GM21619 (cell line): ENCODE results near the gene PRLH.

ENCODE experiments used
- ATAC-seq: cut with Tn5 transposase; IDR thresholded peaks from one replicate; pipeline ENCODE4 v1.9.1; 2021; ENCODE audit not compliant: unreplicated experiment

Gene PRLH

DNA sequence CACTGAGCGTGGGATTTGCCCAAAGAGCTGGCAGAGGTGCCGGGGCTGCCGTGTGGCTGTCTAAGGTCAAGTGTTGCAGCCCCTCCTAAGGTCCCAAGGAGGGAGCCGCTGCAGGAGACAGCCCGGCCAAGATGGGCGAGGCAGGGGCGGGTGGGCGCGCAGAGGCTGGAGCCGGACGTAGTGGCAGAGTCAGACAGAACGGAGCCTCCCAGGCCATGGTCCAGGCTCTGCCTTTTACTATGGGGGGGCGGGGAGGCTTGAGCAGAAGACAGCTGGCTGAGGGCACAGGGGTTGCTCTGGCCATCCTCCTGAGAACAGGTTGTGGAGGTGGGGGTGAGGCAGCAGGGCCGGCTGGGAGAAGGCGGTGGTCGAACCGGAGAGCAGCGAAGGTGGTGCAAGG lies 27.5 kb upstream of the PRLH start:
- no peak for ATAC-seq

DNA sequence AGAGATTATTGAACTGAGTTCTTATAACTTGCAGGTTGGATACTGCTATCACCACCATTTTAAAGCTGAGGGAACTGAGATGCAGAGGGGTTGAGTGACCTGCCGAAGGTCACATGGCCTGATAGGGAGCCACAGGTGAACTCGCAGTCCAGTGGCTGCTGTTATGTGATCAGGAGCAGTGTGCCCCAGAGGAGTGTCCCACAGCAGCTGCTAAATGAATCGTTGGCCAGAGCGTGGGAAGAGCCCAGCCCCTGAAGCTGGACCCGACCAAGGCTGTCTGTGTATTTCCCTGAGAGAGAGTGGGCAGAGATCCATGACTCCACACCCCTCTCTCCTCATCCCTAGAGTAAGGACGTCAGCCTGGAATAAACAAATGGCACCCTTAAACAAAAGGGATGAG lies 26.7 kb upstream of the PRLH start:
- no peak for ATAC-seq

DNA sequence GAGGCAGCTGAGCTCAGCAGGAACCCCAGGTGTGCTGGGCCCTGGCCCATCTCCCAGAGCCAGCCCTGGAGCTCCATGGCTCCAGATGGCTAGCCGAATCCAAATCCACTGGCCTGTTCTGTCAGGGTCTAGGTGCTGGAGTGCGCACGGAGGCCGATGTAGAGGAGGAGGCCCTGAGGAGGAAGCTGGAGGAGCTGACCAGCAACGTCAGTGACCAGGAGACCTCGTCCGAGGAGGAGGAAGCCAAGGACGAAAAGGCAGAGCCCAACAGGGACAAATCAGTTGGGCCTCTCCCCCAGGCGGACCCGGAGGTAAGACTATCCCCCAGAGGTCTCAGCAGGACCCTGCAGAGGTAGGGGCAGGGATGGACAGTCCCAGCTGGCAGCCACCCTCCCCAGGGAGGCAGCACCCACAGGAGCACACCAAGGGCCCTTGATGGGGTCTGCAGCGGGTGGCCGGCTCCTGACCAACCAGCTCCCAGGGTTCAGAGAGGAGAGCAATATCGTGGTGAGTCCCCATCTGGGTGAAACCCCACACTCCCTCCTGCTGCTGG lies 26.1 kb upstream of the PRLH start:
- no peak for ATAC-seq

DNA sequence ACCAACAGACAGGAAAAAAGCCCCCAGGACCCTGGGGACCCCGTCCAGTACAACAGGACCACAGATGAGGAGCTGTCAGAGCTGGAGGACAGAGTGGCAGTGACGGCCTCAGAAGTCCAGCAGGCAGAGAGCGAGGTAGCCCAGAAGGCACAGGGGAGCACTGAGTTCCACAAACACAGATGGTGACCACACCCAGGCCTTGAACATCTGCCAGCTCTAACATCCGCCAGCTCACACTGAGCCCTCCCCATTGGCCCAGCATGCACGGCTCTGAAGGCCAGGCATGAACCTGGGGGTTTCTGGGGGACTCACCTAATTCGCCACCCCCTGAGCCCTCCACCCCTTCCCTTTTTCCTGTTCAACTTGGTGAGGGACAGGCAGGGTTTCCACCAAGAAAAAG lies 25.6 kb upstream of the PRLH start:
- no peak for ATAC-seq

DNA sequence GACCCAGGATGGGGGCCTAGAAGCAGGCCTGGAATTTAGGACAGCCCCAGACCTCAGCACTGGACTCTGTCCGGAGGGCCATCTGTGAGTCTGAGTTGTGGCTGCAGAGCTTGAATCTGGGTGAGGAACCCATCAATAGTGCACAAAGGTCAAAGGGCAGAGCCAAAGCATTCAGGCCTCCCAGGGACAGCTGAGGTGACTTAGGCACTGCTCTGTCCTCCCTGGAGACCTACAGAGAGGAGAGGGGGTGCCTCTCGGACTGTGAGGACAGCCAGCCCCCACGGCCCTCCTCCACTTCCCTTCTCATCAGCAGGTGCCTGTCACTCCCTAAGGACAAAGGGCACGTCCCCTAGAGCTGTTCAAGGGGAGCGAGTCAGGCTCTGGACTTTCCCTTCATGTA lies 25.1 kb upstream of the PRLH start:
- no peak for ATAC-seq

DNA sequence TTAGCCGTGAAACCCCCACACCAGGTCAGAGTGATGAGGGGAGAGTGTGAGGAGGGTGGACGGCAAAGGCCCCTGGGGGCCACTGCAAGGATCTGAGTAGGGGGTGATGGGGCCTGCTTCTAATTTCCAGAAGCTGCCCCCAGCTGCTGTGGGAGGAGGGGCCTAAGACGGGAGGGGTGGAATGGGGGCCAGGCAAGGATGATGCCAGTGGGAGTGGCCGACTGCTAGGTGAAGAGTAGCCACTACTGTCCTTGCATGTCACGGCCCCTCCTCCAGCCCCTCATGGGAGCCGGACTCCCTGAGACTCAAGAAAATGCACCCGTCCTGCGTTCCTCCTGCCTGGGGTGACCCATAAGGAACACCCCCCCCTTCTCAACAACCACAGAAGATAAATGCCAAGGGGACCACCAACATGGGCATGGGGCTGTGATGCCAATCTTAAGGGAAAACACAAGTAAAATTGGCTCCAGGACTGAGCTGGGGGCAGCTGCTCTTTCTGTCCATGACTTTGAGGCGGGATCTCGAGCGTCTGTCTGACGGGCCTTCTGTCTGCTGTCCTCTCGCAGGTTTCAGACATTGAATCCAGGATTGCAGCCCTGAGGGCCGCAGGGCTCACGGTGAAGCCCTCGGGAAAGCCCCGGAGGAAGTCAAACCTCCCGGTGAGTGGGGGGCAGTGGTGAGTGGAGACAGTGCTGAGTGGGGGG lies 24.2 kb upstream of the PRLH start:
- ATAC-seq: no peak

DNA sequence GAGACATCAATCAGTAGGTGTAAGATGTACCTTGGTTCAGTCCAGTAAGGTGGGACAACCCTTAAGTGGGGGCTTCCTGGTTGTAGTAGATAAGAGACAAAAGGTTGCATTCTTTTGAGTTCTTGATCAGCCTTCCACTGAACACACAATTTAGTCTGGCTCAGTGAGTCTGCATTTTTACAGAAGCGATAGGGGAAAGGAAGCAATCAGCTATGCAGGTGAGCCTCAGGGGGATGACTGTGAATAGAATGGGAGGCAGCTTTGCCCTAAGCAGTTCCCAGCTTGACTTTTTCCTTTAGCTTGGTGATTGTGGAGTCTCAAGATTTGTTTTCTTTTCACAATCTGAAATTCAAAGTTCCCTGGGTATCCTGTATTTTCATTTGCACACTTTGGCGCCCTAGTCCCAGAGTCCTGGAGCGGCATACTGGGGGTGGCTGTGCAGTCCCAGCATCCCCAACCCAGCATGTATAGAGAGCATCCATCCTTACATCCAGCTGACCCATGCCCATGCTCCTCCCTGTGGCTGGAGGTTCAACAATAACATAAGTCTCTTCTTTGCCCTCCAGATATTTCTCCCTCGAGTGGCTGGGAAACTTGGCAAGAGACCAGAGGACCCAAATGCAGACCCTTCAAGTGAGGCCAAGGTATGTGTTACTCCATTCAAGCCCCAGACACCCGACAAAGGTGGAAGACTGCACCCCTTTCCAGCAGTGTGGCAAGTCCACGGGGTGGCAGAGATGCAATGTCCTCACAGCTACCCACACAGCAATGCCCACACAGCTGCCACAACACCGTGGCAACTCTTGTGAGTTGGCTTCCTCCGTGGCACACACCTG lies 20.1 kb upstream of the PRLH start:
- ATAC-seq: no peak

DNA sequence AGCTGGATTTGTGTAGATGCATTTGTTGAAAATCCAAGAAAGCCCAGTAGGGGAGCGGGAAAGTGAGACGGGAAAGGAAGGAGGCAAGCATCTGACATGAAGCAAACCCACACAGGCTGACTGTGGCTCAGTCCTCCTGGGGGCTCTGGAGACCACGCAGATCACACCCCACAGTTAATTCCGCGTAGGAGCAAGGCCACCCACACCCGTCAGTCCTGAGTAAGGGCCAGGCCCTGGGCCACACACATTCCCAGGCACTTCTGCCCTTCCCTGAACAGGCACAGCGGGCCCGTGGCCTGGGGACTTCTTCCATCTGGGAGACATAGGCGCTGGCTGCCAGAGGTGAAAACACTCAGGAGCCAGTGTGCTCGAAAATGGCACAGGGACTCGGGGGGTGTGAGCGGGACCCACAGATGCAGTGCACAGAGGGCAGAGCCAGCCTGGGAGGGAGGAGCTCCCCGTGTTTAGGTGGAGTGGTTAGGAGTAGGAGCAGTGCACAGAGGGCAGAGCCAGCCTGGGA lies 19.4 kb upstream of the PRLH start:
- ATAC-seq: no peak

DNA sequence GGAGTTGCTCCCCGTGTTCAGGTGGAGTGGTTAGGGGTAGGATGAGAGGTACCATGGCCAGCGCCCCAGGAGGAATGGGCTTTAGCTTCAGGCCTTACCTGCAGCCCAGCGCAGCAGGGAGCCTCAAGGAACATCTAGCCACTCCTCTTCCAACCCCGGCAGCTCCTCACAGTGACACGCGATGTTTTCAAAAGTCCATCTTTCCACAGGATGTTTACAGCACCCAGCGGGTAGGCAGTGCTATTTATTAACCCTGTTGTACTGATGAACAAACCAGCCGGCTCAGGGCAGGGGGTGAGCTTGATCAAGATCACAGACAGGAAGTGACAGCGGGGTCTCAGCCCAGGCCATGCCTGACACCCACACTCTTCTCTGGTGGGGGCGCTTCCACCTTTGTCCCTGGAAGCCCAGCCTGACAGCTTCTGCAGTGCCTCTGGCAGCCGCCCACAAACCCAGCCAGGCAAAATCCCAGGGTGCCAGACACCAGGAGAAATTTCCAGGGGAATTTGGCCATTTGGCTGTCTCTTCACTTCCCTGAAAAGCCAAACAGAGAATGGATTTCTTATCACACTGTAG lies 18.4 kb upstream of the PRLH start:
- ATAC-seq: no peak

DNA sequence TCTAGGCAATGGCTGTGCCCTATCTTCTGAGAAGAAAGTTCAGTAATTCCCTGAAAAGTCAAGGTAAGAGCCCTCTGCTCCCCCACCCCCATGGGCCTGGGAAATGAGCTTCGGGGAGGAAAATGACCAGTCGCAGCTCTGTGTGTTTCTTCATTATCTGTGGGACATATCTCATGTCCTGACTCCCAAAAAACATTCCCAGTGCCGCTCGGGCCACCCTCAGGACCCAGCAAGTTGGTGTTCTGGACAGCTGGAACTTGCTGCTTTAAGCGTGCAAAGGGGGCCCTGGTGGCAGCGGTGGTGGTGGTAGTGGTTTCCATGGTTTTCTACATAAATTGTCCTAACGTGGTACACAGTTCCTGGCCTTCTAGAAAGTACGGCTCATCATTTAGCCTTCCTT lies 17.2 kb upstream of the PRLH start:
- no peak for ATAC-seq

DNA sequence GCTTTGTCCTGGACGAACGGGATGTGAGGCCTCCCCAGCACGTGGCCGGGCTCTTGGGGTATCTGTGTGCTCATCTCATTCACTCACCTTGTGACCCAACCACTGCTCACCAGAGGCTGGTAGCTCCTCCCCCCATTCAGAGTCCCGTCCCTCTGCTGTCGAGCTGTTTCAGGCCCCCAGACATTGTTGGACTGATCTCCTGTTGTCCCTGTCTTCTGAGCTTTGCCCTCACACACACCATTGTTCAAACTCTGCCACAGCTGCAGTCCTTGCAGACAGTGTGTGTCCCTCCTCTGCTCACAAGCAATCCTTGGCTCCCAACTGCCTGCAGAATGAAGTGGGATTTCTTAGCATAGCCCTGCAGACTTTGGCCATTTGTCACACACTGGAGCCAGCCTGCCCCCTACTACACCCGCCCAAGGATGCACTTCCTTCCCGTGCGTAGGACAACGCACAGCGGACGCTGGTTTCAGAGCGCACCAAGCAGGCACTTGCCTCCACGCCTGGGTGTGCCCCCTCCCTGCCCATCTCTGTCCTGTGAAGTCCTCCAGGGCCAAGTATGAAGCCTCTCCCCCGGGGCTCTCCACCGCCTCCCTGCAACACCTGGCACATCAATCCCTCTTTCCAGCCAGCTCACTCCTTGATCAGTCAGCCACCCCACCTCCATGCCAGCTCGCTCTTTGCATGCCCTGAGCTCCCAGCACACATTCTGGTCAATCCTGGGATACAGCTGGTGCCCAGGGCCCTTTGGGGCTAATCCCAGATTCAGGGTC lies 16.5 kb upstream of the PRLH start:
- ATAC-seq: no peak

DNA sequence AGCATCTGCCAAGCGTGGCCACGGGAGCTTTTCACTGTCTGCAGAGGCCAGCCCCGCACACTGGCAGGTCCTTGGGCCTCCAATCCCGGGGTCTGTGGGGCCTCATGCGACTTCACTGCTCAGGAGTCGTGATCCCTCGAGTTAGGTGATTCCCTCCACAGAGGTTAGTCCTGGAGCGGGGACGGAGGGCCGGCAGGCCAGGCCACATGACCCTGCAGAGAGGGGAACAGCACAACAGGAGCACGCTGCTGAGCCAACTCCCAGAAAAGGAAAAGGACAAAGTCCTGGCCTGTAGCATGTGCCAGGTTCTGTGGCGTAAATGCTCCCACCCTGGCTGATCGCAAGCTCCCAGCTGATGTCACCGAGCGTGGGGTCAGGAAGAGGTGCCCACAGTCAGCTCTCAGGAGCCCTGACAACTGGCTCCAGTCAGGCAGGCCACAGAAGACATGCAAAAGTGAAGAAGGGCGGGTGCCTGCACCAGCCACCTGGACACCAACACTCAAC lies 15.3 kb upstream of the PRLH start:
- ATAC-seq: no peak

DNA sequence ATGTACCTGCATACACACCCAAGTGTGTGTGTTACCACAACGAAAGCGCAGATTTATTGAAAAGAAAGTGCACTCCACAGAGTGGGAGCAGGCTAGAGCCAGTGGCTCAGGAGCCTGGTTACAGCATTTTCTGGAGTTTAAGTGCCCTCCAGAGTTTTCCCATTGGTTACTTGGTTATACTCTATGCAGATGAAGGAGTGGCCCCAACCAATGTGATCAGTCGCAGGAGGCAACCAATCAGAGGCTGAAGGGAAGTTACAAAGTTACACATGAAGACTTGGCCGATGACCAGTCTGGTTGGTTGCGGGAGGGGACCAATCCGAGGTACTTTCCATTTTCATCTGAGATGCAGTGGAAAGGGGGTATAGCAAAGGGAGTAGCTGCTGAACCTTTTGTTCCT lies 13.5 kb upstream of the PRLH start:
- no peak for ATAC-seq

DNA sequence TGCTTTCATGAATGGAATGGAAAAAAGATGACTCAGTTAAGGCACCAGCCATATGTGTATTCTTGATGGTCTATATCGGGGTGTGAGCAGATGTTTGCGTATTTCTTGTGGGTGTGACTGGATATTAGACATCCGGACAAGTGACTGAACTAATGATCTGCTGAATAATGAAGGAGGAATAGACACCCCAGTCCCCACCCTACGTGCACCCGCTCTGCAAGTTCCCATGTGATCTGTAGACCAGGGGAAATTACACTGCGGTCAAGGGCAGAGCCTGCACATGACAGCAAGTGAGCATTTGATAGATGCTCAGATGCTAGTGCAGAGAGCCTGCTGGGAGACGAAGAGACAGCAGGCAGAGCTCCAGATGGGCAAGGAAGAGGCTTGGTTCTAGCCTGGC lies 12.4 kb upstream of the PRLH start:
- no peak for ATAC-seq

DNA sequence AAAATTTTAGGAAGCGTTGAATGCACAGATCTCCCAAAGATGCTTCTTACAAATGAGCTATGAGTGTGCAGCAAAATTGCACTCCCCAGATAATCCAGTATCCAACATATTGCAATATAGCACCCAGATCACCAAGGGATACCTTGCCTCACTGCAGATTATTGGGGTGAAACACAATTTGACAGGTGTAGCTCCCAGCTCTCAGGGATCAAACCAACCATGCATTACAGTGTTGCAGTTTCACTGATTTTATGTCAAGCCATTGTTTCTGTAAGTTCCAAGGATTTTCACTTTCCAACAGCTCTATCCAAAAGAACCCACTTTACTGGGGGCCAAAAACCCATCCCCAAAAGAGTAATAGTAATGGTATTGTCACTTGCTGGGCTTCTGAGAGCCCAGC lies 10.8 kb upstream of the PRLH start:
- no peak for ATAC-seq

DNA sequence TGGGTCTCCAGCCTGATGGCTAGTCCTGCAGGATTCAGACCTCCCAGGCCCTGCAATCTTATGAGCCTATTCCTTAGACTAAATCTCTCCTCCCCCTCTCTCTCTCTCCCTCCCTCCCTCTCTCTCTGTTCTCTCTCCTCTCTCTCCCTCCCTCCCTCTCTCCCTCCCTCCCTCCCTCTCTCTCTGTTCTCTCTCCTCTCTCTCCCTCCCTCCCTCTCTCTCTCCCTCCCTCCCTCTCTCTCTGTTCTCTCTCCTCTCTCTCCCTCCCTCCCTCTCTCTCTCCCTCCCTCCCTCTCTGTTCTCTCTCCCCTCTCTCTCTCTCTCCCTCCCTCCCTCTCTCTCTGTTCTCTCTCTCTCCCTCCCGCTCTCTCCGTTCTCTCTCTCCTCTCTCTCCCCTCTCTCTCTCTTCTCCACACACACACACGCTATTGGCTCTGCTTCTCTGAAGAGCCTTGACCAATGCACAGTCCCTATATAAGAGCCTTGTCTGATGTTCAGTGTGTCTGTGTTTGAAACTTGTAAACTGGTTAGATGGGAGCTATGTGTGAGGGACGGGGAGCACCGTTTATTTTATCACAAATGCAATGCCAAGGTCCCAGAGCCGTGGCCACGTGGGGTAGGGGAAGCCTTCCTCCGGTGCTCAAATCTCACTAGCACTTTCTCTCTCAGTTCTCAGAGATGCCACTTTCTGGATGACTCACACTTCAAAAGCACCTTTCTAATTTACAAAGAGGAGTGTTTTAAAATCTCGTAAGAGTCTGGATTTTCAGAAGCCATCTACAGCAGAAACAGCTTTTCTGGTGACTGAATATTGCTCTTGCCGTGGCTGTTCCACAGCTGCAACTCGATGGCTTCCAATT lies 9.4 kb upstream of the PRLH start:
- peak; percentile 95 for ATAC-seq

DNA sequence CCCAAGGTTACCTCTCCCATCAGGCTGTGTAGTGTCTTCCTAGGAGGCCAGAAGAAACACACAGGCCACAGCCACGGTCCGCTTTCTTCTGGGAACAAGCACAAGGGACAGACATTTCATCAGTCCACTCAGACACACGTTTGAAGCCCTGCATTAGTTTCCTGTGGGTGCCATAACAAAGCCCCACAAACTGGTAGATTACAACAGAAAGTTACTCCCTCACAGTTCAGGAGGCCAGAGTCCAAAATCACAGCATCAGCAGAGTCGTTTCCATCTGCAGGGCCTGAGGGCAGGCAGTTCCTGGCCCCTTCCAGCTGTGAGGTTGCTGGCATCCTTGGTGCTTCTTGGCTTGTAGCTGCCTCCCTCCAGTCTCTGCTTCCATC lies 8.8 kb upstream of the PRLH start:
- peak; percentile 21 for ATAC-seq

DNA sequence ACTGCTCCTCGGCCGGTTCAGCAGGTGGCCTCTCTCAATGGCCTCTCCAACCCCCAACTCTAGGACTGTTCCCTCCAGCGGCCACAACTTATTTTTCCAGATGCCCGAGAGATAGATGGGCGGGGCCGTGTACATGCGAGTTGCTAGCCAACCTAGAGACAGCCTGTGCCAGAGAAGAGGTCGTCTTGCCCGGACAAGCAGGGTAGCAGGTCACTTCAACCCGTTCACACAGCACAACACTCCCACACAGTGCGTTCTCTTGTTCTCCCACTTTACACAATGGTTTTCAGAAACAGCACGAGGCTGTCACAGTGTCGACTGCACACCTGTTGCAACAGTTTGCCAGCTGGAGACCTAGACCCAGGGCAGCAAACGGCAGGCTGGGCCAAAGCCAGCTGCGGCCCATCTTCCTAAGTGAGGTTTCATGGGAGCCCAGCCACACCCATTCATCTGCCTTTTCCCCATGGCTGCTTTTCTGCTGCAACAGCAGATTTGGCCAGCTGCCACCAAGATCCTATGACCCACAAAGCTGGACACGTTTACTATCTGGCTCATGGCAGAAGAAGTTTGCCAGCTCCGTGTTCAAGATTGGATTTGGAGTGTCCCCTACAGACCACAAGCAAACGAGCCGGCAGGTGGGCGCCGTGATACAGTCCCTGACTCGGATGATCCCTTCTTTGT lies 7.3 kb upstream of the PRLH start:
- ATAC-seq: no peak

DNA sequence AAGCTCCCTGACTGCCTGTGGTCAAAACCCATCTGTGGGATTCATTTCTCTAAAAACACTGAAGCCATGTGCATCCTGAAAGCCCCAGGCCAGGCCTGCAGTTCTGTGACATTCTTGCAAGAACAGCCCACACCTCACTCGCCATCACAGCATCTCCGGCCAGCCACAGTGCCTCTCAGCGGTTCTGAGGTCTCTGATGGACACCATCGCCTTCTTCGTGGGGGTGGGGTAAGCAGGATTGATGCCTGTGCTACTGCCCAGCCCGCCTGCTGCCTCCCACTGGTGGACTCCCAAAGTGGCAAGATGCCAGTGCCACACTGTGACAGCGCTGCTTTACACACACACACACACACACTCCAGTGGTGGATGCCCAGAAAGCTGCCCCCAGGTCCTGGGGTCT lies 5.2 kb upstream of the PRLH start:
- ATAC-seq: no peak
